GM18499 (cell line): Measurements from ENCODE around the gene ST7.
"Not testable (repeated sequence)": the region's sequence is repeated elsewhere in the genome, so short reads cannot be mapped to it uniquely, and the experiment has no call there.

Source experiments
- ATAC-seq: cut with Tn5 transposase; IDR thresholded peaks from one replicate; pipeline ENCODE4 v1.9.1; 2021; ENCODE audit warnings: moderate number of reproducible peaks; ENCODE audit not compliant: insufficient read depth, unreplicated experiment

ST7 gene, protein sequence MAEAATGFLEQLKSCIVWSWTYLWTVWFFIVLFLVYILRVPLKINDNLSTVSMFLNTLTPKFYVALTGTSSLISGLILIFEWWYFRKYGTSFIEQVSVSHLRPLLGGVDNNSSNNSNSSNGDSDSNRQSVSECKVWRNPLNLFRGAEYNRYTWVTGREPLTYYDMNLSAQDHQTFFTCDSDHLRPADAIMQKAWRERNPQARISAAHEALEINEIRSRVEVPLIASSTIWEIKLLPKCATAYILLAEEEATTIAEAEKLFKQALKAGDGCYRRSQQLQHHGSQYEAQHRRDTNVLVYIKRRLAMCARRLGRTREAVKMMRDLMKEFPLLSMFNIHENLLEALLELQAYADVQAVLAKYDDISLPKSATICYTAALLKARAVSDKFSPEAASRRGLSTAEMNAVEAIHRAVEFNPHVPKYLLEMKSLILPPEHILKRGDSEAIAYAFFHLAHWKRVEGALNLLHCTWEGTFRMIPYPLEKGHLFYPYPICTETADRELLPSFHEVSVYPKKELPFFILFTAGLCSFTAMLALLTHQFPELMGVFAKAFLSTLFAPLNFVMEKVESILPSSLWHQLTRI

DNA sequence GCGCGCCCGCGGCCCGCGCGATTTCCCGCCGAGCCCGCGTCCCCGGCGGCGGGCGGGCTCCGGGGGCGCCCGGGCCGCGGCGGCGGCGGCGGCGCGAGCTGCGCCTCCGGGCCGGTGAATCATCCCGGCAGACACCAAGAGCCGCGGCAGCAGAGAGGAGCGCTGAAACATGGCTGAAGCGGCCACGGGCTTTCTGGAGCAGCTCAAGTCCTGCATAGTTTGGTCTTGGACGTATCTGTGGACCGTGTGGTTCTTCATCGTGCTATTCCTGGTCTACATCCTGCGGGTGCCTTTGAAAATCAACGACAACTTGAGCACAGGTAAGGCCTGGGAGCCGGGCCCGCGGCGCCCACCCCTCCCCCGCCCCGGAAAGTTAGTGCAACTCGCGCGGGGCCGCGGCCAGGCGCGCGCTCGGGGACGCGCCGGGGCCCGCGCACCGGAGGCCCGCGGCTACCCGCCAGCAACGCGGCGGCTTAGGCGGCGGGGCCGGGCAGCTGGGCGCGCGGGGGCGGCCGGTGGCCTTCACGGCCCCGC is at the start of gene ST7:
Gene ST7 (plus strand): TSS at position 130 of the 534 bp plus-strand sequence. CDS start 40 bp downstream, at position 170.
- ATAC-seq, result no peak

DNA sequence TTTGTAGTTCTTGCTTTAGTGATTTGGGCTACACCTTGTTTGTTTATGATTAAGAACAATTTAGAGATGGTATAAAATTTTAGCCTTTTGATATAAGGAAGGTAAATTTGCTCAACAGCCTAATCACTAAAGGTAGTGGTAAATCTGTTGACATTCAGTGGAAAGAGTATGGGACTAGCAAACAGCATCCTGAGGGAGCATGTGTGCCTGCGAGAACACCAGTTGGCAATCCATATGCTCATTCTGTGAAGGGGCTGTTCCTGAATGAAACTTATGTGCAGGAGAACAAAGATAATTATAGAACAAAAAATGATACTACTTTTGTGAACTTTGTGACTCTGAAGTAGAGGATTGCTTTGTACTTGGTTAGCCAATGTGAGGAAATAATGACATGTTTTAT is 46.9 kb upstream of the ST7 start:
- no peak for ATAC-seq

DNA sequence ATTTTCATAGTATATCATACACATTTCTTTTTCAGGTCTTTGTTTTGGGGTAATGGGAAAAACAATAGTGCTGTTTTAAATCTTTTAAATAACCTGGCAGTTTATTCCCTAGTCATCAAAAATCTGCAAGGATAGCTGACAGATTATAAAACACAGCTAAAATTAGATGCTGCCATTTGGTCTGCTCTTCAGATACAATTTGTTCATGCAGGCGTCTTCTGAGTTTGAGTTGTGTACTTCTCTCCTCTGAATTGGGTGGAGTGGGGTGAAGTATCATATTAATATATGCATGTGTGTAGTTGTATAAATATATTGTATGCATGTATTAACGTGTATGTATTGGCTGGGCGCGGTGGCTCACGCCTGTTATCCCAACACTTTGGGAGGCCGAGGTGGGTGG is 42.9 kb upstream of the ST7 start:
- ATAC-seq, result no peak

DNA sequence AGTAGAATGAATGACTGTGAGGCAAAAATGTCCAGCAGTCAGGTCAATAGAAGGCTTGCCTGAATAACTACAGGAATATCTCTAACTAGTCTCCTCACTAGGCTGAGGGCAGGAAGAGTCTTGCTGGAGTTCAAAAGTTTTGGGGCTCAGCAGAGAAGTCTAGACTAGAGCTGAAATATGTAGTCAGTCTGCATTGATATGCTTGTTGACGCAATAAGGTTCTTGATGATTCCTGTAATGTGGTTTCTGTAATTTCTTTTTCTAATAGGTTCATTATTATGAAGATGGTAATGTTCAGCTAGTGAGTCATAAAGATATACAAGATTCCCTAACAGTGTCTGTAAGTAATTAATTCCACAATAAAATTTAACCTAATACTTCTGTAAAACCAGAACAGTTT is 41.5 kb upstream of the ST7 start:
- ATAC-seq, result no peak

DNA sequence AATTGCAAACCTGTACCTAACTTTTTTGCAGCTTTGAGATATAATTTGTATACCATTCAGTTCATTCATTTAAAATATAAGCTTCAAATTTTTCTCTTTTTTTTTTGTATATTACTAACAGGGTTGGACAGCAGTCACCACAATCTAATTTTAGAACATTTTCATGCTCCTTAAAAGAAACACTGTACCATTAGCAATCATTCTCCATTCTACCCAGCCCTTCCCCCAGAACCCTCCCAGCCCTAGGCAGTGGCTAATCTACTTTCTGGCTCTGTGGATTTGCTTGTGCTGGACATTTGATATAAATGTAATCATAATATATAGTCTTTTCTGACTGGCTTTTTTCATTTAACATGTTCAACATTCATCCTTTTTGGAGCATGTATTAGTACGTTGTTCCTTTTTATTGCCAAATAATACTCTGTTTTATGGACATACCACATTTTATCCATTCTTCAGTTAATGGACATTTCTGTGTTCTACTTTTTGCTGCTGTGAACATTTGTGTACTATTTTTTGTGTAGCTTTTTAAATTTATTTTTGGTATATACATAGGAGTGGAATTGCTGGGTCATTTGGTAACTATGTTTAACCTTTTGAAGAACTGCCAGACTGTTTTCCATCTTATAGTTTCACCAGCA is 40.9 kb upstream of the ST7 start:
- ATAC-seq, result no peak

DNA sequence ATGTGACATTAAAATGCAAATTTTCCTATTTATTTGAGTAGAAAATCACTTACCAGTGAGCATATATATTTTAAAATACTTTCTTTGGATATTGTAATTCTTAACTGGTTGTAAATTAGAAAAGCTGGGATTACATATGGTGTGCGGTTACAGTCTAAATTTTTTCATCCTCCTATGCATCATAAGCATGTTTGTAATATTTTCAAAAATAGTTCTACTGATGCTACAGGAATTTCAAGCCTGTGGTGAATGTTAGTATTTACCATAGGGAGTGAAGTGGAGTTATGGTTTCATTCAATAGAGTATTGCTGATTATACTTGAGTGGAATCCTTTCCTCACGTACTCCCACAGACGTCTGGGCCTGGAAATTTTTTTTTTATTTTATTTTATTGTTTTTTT is 34.6 kb upstream of the ST7 start:
- ATAC-seq, result no peak

DNA sequence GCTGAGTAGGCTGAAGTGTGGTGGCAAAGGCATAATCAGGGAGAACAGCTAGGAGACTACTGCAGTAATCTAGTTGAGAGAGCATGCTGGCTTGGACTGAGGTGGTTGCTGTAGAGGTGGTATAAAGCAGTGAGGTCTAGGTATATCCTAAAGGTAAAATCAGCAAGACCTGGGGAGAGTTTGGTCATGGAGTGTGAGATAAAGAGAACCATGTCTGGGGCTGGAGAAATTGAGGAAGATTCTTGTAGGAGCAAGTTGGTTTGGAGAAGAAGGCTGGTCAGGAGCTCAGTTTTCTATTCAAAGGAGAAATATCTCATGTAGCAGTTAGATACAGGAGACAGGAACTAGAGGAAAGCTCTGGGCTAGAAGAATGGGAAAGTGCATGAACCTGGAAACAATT is 32.9 kb upstream of the ST7 start:
- no peak for ATAC-seq

DNA sequence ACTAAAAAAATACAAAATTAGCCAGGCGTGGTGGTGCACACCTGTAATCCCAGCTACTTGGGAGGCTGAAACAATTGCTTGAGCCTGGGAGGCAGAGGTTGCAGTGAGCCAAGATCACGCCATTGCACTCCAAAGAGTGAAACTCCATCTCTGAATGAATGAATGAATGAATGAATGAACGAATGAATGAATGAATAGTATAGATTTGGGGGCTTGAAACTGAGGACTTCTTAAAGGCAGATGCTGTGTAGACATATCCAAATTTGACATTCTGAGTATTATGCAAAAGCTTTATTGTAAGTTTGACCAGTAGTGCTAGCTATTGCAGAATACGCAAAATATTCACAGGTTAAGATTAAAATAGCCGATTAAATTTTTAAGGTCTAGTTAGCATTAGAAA is 30.8 kb upstream of the ST7 start:
- no peak for ATAC-seq

DNA sequence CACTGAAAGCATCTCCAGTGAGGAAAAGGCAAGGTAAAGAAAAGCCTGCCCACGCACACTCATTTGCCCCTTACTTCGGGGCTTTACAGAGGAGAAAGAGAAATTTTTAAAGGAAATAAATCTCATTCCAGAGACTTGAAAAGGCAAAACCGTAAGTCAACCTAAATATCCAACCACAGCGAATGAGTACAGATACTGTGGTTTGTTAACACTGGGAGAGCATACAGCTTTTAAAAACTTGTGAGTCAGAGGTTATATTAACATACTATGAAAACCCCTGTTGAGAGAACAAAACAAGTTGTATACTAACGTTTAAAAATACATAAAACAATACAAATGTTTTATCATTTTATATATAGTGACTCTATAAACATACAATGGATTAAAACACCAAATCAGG is 28.6 kb upstream of the ST7 start:
- ATAC-seq, result no peak

DNA sequence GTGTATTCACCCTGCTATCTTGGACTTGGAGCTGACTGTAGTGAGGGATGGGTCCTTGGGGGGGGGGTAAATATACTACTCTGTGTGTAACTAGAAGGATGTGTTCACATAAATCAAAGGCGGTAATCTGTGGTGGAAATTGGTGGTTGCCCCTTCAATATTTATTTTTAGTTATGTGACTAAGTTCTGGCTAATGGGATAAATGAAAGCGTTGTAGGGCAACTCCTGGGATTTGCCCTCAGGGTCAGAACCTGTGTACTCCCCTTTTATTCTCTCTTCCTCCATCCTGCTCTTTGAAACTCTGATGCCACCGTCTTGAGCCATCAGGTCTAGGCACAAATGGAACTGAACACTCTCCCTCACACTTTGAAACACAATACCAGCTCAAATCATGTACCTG is 24.3 kb upstream of the ST7 start:
- no peak for ATAC-seq

DNA sequence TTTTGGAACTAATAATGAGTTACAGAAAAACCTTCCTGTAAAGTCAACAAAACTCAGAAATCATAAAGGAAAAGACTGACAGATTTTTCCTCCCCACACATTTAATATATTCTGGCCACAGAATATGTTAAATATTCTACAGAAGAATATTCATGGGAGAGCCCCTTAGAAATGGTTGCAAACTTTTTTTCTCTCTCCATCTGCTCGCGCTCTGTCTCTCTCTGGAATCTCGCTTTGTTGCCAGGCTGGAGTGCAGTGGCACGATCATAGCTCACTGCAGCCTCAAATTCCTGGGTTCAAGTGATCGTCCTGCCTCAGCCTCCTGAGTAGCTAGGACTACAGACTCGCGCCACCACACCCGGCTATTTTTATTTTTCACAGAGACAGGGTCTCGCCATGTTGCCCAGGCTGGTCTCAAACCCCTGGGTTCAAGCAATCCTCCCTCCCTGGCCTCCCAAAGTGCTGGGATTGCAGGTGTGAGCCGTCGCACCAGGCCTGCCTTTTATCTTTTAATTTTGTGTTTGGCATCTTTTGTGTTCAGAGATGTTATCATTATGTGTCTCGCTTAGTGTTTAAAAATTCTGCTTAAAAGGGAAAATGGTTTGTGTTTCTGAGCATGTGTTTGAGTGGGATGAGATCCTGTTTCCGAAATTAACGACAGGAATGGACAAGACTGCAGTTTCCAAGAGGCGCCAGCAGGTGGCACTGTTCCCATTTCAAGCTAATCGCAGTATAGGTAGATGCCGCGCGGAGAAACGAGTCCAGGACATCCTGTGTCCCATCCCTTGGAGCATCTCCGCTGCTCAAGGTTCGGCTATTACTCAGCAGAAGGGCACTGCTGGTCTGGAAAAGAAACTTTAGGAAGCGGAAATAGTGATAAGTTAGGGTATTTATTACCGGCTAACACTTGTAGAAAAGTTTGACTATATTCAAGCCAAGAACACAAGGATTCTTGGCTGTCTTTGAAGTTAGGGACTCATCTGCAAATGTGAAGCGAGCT is 23.1 kb upstream of the ST7 start:
- ATAC-seq, result no peak

DNA sequence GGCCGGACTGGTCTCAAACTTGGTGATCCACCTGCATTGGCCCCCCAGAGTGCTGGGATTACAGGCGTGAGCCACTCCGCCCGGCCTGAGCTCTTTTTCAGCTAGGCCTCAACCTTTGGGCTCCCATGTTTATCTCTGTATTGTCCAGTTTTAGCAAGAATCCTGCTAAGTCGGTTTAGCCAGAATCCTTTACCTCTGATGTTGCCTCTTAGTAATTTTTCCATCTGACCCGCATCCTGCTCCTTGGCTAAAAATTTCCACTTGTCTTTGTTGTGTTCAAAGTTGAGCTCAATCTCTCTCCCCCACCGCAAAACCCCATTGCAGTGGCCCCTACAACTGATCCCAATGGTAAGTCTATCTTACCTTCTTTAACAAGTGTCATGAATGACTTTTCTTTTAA is 20.7 kb upstream of the ST7 start:
- ATAC-seq, result no peak

DNA sequence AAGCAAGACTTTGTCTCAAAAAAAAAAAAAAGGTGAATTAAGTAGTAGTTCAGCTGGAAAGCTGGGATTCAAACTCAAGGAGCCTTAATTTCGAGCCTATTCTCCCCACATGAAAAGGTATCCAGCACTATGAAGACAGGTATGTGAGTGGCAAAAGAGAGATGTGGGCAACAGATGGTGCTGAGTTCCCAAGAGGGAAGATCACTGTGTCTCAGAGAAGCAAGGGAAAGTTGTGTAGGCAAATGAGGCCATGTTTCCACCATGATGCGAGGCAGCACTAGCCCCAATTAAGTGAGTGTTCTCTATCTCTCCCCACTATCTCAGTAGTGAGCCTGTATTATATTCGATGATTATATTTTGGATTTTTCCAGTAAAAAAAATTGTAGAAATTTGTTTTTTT is 19.8 kb upstream of the ST7 start:
- ATAC-seq, result no peak

DNA sequence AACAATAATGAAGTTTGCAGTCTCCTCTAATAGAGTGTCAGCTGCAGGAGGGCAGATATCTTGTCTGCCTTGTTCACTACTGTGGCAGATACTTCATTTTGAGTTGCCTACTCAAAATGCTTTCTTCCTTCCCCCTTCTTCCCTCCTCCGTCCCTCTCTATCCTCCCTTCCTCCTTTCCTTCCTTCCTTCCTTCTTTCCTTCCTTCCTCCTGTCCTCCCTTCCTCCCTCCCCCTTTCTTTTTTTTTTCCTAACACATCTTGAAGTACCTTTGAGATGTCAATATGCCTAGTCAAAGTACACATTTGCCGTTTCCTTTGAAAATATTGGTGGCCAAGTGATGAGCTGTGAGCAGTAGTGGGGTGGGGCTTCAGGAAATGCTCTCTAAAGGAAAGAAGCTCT is 18.7 kb upstream of the ST7 start:
- no peak for ATAC-seq

DNA sequence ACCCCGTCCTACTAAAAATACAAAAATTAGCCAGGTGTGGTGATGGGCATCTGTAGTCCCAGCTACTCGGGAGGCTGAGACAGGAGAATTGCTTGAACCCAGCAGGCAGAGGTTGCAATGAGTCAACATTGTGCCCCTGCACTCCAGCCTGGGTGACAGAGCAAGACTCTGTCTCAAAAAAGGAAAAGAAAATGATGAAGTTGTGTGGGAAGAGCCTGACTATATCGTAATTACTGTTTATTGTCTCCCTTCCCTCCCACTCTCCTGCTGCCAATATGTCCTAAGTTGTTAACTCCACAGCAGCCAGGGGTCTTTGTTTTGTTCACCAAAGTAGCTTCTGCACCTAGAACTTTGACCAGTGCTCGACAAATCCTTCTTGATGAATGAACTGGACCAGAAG is 16.5 kb upstream of the ST7 start:
- not testable (repeated sequence) for ATAC-seq

DNA sequence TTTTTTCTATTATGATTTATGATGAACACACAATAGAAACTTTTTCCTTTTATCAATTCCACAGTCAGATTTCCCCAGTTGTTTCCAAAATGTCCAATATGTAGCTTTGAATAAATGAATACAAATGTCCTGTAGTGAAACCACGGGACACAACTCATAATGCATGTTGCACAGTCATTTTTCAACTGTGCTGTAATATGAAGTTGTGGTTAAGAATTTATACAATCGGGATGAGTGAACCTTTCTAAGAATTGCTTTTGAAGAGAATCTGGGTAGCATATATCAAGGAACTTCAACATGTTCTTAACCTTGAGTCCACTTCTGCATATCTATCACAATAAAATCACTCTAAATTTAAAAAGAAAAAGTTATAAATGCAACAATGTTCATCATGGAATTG is 14.6 kb upstream of the ST7 start:
- no peak for ATAC-seq

DNA sequence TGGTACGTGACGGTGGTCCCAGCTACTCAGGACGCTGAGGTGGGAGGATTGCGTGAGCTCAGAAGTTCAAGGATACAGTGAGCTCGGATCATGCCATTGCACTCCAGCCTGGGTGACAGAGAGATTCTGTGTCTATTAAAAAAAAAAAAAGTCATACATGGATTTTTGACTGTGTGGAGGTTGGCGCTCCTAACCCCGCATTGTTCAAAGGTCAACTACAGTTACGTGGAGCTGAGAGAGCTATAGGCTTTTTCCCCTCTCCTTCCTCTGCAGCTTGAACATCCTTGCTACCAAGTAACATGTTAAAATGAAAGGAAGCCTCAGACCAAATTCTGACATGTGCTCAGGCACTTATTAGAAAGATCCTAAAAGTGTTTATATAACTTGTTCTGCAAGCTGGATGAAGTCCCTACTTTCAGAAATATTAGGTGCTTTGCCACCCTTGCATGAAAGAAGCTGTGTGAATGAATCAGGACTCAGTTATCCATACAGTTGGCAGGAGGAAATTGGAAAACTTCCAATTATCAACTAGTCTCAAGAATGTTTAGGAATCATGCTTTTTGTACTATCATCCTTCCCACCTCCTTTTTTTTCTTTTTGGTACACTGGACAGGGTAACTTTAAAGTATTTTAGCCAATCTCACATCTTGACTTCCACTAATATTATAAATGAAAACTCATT is 12.5 kb upstream of the ST7 start:
- ATAC-seq, result no peak

DNA sequence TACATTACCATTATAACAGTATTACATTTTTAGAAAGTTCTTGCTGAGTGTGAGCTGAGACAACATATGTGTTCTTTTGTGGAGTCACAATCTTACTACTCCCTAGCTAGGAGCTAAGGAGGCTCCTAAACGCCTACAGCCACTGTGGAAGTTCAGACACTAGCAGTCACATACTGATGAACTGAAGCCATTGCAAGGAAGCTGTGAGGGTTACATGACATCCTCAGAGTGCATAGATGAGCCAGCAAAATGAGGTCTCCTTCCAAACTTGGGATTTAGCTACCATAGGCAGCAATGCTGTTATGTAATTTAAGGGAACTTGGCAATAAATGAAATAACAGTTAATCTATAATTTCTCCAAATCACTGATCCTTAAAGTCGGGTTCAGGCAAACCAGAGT is 10.8 kb upstream of the ST7 start:
- ATAC-seq, result no peak

DNA sequence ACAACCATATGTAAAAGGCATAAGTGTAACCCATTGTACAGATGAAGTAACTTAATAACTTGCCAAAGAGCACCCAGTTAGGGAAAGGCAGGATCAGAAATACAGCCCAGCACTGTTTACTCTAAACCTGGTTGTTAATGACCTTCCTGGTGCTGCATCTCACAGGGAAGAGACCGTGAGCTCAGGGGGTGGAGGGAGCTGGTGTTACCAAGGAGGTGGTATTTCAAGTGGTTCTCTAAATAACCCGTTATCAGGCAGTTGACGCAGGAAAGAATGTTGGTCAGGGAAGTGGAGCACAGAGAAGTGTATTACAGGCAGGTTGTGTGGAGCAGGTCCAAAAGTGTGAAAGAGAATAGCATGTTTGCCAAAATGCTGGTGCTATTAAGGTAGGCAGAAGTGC is 4.4 kb upstream of the ST7 start:
- no peak for ATAC-seq
